Activated gamma-delta T cell treated with anti-CD3 and anti-CD28 coated beads, Interleukin-2, amount 50 U/mL, for 16 hours (primary cell): ENCODE measurements around the gene PRKCA.
"Not testable (repeated sequence)": the region's sequence is repeated elsewhere in the genome, so short reads cannot be mapped to it uniquely, and the experiment has no call there.

ENCODE experiments used
- DNase-seq: peaks from one replicate; pipeline ENCODE4 v3.0.0-alpha.2; 2020; ENCODE audit warnings: low read depth

Gene PRKCA

DNA sequence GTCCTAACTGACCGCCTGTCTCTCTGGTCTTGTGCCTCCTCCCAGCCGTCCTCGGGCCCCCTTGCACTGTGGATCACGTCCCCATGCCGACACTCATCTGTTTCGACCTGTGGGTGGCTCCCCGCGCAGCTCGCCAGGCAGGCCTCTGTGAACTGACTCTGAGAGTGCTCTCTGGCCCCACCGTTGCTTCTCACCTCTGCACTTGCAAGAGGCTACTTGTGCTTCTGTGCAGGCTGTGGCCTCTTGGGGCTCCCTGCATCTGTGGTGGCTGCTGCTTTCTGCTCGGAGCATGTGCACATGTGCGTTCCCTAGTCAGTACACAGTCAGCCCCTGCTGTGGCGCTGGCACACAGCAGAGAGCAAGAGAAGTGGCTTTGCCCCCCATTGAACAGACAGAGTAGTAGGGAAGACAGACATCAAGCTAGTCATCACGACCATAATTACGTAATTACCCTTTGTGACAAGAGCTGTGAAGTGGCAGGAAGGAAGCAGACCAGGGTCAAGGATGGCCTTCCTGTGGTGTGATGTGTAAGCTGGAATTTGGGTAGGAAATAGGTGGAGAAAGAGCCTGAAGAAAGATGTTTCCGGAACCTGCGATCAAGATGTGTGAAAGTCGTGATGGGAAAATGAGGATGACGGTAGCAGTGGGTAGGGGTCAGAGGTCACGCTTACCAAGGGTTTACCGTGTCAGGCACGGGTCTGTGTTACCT lies 276.5 kb downstream of the PRKCA start:
- no peak for DNase-seq

DNA sequence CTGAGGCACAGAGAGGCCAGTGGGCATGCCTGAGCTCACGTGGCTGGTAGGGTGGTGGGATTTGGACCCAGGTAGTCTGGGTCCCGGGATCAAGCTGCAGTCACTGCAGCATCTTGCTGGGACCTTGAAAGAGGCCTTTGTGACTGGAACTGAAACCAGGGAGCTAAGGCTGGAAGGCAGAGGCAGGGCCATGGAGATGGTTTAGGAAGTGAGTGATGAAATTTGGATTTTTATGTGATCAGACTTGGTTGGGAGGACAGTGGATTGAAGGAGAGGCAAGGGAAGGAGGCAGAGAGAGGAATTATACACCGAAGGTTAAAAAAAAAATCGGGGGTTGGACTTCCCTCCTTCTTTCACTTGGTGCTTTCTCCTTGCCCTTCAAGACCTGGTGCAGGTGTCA lies 277.1 kb downstream of the PRKCA start:
- no peak for DNase-seq

DNA sequence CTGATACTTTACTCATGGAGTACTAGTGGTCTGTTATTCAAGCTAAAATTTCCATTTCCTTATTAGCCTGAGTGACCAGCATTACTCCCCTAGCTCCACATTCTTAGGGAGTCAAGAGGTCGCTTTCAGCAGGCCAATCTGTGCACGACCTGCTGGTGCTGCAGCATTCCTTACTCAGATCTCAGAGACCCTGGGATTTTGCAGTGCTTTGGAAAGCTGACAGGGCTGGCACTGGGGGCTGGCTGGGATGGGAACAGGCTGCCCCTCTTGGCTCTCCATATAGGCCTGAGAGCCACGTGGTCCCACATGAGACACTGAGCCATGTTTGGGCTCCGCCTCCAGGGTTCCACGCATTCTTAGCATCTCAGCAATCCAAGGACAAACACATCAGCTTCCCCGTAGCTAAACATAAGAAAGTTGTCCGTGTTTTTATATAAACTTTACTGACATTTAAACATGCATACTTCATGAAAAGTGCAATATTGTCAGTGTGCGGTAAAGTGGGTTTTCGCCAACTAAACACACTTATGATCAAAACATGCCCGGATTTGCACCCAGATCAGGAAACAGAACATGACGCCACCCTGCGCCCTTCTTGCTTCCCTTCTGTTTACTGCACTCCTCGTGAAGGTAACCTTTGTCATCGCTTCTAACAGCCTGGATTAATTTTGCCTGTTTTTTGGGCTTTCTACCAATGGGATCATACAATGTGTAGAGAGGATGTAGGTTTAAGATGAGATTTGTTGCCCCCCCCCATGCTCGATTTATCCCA lies 278.0 kb downstream of the PRKCA start:
- DNase-seq: no peak

DNA sequence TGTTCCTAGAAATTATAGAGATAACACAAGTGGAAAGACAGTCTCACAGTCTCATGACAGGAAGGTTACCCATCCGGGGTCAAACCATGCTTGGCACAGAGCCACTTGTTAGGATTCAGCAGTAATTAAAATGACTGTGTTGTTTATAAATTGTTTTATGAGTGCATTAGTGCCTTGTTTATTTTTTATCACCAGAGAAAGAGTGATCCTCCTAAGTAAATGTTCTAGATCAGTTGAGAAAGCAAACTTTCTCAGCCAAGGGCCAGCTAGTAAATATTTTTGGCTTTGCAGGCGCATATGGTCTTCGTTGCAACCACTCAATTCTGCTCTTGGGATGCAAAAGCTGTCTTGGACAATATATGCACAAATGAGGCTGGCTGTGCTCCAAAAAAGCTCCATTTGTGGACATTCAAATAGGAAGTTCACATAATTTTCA lies 278.6 kb downstream of the PRKCA start:
- no peak for DNase-seq

DNA sequence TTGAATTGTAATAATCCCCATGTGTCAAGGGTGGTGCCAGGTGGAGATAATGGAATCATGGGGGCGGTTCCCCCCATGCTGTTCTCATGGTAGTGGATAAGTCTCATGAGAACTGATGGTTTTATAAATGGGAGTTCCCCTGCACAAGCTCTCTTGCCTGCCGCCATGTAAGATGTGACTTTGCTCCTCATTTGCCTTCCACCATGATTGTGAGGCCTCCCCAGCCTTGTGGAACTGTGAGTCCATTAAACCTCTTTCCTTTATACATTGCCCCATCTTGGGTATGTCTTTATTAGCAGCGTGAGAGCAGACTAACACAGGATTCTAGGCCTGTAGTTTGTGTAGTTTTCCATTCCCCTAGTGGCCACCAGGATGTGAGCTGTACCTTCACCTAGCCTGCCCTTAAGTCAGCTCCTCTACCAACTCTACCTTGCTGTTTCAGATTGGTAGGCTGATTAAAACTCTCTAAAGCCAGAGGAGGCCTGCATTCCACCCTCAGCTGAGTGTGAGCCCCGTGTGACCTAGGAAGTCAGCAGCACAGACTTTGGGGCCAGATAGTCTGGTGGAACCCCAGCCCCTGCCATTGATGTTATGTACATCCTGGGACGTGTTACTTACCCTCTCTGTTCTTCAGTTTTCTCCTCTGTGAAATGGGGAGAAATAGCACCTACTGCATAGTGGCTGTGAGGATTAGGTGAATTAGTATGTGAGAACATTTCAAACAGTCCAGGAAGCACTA lies 280.1 kb downstream of the PRKCA start:
- DNase-seq: no peak

DNA sequence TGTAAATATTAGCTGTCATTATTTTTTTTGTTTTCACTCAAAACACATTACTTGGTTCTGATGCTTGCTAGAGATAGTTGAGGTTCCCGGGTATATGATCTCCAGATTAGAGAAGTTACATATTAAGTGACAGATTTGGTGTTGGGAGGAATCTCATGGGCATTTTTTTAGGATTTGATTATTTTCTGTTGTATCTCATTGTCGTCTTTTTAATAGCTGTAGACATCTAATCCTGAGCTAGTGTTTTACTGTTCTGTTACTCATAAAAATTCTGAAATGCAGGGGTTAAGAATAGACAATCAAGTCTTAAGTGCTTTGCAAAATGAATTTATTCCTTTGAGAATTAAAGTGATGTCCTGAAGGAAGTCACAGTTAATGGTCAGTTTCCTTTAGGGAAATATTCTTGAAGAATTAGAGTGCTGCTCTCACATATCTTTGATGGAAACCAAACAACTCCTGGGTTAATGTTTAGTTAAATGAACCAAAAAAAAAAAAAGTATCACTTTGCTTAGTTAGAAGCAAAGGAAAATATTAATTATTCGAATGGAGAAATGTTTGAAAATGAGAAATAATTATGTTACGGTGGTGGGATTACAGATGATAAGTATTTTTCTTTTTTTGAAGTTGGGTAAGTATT lies 280.8 kb downstream of the PRKCA start:
- DNase-seq: no peak

DNA sequence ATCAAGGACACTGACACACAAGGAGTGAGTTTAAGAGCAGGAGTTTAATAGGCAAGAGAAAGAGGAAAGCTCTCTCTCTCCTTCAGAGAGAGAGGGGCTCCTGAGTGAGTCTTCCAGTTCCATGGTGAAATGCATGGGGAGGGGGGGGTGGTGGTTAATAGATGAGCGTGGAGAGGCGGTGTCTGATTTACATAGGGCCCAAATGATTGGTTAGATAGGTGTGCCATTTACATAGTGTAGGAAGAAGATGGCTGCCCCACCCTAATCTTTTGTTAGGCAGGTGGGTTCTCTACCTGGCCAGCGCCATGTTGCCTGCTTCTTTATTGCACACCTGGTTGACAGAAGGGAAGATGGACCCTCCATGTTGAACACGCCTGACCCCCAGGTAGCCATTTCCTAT lies 282.5 kb downstream of the PRKCA start:
- DNase-seq: no peak

DNA sequence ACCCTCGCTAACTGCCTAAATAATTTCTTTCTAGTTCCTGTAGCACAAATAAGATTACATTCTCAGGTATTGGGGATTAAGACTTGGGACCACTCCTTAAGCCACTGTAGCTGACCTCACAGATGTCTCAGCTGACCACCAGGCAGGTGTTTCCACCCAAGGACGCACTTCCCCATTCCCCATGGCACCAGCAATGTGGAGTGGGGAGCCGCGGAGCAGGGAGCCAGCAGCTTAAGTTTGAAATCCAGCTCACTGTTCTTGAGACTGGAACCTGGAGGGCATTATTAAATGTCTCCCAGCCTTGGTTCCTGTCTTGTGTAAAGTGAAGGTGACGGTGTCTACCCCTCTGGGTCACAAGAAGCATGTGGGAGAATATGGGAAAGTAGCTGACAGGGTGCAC lies 283.1 kb downstream of the PRKCA start:
- DNase-seq: no peak

DNA sequence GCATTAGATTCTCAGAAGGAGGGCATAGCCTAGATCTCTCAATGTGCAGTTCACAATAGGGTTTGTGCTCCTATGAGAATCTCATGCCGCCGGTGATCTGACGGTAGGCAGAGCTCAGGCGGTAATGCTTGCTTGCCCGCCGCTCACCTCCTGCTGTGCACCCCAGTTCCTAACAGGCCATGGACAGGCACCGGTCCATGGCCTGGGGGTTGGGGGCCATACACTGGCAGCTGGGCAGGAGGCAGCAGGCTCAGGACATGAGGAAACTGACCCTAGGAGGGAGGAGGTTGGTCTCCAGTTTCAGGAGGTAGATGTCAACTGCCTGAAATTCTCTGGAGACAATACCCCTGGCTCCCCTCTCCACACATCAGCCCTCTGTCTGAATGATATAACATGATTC lies 287.5 kb downstream of the PRKCA start:
- DNase-seq: no peak

DNA sequence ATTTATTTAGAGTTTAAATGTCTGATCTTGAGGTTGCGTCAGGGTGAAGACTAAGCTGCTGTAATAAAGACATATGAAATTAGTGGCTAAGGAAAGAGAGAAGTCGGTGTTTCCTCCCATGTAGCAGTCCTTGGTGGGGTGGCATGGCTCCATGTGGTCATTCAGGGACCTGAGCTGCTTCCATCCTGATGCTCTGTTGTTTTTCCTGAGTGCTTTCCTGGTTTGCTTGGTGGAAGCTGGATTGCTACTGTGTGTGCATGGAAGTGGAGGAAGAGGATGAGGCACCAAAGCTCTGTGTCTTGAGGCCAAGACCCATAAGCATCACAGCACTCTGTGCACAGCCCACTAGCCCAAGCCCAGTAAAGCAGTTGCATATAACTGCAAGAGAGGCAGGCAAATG lies 290.7 kb downstream of the PRKCA start:
- no peak for DNase-seq

DNA sequence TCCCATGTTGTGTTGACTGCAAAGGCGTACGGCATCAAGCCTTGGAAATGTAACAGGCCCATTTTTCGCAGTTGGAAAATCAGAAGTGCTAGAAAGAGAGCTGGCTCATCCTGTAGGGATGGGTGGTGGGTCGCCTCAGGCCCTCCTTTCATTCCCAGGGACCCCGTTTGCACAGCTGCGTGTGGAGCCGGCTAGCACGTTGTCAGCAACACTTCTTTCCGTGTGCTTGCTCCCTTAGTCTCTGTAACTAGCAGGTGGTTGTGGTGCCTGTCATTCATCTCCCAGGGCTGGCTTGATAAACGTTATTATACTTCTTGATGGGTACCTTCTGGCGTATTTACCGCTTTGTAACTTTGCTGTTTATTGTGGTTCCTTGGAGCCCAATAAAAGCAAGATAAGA lies 293.5 kb downstream of the PRKCA start:
- no peak for DNase-seq

DNA sequence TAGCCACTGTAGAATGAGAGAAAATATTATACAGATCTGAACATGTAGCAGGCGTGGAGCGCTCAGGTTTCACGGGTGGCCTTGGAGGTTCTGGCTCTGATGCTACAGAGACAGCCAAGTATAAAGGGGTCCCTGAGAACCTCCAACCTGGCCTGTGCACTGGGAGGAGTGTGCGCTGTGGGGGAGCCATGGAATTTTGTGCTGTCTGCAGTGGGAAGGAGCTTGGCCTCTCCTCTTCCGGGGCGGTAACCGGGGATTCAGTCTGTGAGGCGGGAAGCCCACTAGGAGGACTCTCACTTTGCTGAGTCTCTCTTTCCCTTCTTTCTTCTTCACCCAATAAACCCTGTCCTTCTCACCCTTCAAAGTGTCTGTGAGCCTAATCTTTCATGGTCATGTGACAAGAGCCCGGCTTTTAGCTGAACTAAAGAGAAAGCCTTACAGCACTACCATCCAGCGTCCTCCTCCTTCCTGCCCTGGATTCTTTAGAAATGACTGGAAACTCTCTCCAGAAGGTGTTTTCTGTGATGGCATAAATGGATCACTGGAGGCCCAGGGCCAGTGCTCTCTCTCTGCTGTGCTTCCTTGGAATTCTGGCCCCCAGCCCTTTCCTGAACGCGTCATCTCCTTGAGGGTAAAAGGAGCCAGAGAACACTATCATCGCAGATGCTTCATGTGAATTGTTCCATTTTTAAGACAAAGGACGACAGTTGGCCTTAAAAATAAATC lies 300.4 kb downstream of the PRKCA start:
- no peak for DNase-seq

DNA sequence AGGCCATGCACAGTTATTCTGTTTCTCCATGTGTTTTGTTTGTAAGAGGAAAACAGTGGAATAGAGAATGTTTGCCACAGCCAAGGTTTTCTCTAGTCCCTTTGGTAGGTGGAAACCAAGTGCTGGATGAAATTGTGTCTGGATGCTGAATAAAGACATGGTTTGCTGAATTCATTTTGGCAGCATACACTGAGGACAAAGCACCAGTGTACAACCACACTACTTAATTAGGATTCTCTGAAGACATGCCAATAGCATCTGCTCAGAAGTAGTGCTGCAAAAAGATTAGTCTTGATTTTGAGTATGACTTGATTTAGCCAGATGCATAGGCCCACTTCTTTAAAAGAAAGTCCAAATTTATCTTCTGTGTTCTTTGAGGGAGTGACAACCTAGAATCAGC lies 302.0 kb downstream of the PRKCA start:
- DNase-seq: no peak

DNA sequence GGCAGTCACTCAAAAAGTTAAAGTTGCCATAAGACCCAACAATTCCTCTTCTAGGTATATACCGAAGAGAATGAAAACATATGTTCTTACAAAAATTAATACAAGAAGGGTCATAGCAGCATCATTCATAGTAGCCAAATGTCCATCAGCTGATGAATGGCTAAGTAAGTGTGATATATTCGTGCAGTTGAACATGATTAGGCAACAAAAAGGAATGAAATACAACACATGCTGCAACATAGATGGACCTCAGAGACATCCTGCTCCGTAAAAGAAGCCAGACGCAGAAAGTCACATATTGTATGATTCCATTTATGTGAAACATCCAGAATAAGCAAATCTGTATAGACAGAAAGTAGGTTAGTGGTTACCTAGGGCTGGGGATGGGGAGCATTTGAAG lies 303.1 kb downstream of the PRKCA start:
- DNase-seq: no peak

DNA sequence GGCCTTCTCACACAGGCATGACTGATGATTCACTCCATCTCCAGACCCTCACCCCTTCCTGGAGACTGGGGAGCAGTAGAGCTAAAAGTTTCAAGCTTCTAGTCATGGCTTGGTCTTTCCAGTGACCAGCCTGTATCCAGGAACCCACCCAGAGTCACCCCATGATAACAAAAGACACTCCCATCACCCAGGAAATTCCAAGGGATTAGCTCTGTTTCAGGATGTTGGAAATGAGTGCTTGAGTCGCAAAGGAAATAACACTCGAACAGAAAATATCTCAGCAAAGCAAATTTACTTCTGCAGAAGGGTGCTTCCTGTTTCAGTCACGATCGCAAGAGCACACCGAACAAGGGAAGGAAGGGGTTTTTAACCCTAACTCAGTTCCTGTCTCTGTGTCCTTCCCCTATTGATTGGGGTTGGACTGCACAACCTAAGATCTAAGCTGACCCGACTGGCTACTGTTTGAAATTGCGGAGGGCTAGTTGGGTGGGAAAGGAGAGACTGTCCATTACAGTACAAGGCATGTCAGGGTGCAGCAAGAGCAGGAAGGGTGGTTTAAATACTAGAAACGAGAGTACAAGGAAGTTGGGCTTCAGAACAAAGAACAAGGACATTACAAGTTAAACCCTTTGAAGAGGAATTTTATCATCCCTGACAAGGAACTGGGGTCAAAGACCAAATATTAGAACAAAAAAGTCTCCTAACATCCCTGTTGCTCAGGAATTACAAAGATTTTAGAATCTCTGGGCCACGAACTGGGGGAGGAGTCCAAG lies 308.1 kb downstream of the PRKCA start:
- DNase-seq: no peak

DNA sequence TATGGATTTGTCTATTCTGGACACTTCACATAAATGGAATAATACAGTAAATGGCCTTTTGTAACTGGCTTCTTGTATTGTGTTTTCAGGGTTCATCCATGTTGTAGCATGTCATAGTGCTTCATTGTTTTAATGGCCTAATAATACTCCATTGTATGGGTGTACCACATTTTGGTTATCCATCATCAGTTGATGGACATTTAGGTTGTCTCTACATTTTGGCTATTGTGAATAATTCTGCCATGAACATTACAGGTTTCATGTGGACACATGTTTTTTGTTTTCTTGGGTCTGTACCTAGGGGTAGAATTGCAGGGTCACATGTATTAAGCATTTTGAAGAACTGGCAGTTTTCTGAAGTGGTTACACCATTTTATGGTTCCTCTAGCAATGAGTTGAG lies 309.0 kb downstream of the PRKCA start:
- no peak for DNase-seq

DNA sequence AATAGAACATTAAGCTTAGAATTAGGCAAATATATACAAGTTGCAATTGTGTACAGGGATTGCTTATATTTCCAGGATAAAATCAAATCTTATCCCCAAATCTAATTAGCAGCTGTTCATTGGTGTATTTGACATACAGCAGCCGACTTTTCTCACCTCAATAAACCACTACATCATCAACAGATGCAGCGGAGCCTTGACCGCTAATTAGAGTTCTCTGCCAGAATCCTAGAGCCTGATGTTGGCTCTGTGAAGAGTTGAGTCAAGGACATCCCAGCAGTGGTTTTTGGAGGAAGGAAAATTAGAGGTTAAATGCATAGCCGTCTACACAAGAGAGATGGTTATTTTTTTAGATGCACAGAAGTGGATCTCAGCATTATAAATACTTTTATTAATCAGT lies 310.6 kb downstream of the PRKCA start:
- DNase-seq: no peak

DNA sequence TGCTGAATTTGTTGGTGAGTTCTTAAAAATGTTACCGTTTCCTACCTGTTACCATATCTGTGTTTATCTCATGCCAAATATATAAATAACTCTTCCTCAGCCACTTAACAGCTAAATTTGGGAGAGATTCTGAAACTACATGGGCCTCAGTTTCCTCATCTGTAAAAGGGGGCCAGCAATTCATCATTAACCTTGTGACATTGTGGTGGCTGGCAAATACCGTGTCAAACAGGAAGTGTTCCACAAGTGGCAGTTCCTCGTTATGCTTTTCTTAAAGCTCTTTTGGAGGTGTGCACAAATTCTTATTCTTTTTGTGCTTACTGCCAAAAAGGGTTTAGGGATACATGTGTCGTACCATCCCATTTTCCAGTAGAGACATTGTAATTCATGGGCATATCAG lies 312.1 kb downstream of the PRKCA start:
- DNase-seq: no peak

DNA sequence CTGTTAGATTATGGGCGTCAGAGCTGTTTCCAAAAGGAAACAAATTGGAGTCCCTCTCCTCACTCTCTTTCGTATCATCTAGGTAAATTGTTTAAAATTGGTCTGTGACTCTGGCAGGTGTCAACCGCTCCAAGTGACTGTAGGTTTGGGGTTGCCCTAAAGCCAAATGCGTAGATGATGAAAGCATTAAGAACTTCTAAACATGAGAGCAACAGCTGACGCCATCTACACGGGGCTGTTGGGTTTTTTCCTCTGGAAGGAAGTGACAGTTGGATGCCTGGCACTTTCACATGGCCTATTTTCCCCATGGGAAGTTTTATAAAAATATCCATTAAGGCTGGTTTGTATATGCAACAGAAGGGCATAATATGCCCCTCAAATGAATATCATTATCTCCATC lies 316.8 kb downstream of the PRKCA start:
- no peak for DNase-seq

DNA sequence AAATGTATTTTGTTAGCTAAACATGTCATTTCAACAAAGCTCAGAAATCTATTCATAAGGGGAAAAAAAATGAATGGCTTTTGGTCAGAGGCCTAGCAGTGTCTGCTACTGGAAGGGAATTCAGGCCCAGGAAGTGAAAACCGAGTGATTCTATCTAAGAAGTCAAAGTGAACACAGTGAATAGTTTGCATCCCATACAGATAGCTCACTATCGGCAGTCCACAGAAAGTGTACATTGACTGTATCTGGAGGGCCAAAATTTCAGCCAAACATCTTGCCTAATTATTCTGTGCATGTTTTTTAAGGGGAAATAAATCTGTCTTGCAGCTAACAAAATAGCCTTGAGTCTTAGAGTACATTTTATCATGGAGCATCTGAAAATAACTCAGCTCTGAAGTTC lies 318.1 kb downstream of the PRKCA start:
- DNase-seq: no peak

DNA sequence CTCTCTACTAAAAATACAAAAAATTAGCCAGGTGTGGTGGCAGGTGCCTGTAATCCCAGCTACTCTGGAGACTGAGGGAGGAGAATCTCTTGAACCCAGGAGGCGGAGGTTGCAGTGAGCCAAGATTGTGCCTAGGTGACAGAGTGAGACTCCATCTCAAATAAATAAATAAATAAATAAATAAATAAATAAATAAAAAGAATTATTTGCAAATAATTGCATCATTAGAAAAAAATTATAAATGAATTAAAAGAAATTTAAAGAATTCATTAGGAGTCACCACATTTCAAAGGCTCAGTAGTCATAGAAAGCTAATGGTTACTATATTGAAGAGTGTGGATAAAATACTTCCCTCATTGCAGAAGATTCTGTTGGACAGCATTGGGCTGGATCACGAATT lies 322.2 kb downstream of the PRKCA start:
- not testable (repeated sequence) for DNase-seq
